Measurements from ENCODE around the gene ABHD17A.
"Not testable (repeated sequence)": the region's sequence is repeated elsewhere in the genome, so short reads cannot be mapped to it uniquely, and the experiment has no call there.

ABHD17A gene

GRCh38 chr19:1908364-1908678 lies 23.0 kb upstream of the ABHD17A start:
- DNase-seq = no peak

DNA sequence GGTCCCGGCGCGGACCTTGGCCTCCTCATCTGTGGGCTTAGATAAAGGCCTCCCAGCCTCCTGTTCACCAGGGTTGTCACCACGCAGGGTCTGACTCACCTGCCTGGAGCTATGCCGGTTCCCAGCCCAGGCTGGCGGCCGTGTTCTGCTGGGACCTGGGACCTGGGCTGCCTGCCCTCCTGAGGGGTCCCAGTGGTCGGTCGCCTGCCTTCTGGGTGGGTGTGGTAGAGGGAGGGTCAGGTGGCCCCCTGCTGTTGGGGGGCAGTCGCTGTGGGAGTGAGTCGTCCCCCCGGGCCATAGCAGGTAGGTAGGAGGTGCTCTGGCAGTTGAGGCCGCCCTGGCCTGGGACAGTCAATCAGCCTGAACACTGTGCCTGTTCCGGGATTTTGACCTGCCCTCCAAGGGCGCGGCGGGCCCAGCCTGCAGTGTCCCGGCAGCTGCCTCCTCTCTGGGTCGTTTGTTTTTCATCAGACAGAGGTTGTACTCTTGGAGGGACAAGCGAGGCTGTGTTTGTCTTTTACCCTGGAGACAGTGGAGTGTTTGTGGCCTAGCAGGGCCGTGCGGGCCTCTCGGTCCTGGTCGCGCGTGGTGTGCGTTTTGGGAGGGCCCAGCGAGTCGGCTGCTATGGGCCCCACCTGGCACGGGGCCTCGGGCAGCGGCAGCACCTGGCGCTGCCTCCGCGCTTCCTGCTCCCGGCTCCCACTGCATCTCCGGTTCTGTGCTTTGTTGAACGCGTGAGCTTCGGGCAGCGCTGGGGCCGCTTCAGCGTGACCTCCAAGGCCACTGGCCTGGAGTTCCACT lies 22.5 kb upstream of the ABHD17A start:
- DNase-seq = no peak

DNA sequence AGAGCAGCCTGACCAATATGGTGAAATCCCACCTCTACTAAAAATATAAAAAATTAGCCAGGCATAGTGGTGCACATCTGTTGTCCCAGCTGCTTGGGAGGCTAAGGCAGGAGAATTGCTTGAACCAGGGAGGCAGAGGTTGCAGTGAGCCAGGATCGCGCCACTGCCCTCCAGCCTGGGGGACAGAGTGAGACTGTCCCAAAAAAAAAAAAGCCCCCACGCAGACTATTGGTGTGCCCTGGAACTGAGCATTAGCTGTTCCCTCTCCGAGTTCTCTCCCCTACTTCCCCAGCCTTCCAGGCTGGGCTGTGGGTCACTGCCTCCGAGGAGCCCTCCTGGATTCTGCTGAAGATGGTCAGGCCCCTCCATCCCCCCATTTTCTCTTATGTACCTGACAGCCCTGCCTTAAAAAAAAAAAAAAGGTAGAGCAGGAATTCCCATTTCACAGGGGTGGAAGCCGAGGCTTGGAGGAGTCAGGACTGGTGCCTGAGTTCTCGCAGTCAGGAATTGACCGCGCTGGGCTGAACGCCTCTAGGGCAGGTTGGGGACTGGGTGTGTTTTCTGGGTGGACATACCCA lies 21.8 kb upstream of the ABHD17A start:
- DNase-seq = no peak

GRCh38 chr19:1905863-1906375 lies 20.6 kb upstream of the ABHD17A start:
- no peak for DNase-seq

- DNase-seq = peak; percentile 97
Observed at GRCh38 chr19:1905110-1905862, 20.0 kb upstream of the ABHD17A start, which contains the start of the genes ADAT3 and SCAMP4. TSS of gene ADAT3 (plus strand) at chr19:1905399. CDS start at chr19:1912048, 6,649 bp downstream. TSS of gene SCAMP4 (plus strand) at chr19:1905399. CDS start at chr19:1915020, 9,621 bp downstream.

DNA sequence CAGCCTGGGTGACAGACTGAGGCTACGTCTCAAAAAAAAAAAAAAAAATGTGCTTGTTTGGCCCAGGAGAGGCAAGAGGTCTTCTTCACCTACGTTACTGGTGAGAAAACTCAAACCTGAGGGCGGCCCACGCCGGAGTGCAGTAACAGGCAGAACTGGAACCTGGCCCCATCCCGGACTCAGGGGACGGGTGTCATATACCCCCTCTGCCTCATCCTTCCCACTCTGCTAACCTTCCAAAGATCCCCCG lies 19.5 kb upstream of the ABHD17A start:
- no peak for DNase-seq

GRCh38 chr19:1902923-1903322 lies 17.6 kb upstream of the ABHD17A start:
- no peak for DNase-seq

- DNase-seq = no peak
Observed at GRCh38 chr19:1901940-1902404, 16.7 kb upstream of the ABHD17A start.

DNA sequence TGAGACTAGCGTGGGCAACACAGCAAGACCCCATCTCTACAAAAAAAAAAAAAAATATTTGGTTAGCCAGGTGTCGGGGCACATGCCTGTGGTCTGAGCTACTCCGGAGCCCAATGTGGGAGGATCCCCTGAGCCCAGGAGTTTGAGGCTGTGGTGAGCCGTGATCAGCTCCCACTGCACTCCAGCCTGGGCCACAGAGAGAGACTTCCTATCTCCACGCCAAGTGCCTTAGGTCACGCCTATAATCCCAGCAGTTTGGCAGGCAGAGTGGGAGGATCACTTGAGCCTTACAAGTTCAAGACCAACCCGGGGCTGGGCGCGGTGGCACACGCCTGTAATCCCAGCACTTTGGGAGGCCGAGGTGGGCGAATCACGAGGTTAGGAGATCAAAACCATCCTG lies 11.2 kb upstream of the ABHD17A start:
- DNase-seq = no peak

- DNase-seq = no peak
Observed at GRCh38 chr19:1893791-1894190, 8.5 kb upstream of the ABHD17A start.

GRCh38 chr19:1889907-1890306 lies 4.6 kb upstream of the ABHD17A start:
- DNase-seq = no peak

DNA sequence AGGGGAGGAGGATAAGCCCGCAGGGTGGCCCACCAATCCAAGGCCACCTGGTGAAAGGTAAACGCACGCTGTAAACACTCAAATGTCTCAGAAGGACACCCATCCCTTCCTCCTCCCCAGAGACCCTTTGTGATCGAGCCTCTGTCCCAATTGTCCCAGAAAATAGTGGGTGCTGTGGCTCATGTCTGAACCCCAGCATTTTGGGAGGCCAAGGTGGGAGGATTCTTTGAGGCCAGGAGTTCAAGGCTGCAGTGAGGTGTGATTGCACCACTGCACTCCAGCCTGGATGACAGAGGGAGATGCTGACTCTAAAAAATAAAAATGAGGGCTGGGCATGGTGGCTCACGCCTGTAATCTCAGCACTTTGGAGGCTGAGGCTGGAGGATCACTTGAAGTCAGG lies 3.1 kb upstream of the ABHD17A start:
- DNase-seq = no peak

- DNase-seq = not testable (repeated sequence)
Observed at GRCh38 chr19:1886360-1886759, 1.1 kb upstream of the ABHD17A start.

GRCh38 chr19:1884719-1885334 lies 469 bp downstream of the ABHD17A start:
- no peak for DNase-seq

DNA sequence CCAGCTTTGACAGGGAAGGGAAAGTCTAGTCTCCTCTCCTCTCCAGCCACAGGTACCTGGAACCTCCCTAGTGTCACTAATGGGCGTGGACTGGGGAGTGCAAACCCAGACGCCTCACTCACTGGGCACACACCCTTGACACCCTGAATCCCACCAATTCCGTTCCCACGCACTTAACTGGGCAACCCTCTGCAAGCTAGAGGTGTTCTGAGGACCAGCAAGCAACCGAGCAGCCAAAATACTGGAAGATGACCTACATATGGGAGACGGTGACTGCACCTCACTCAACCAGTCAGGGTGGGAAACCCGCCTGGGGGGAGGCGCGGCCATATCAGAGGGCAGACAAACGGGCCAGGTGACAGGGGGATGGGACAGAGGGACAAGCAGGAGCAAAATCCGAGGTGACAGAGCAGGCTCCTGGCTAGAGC lies 991 bp downstream of the ABHD17A start:
- no peak for DNase-seq

DNA sequence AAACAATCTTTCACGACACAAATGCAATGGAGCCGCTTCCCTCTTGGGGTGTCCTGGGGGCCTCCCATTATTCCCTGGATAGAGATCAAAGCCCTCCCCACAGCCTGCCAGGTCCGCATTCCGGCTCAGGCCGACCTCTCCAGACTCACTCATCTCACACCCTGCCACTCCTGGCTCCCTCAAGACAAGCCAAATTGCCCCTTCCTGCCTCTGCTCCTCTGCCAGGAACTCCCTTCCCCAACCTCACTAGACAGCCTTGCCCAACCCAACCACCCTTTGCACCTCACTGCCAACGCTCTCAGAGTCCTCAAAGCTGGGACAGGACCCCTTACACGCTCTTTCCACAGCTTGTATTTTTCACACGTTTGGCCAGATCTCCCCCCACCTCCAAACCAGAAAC lies 1.5 kb downstream of the ABHD17A start:
- no peak for DNase-seq

GRCh38 chr19:1882786-1883692 lies 2.3 kb downstream of the ABHD17A start:
- DNase-seq = no peak

- peak; percentile 68 for DNase-seq
Observed at GRCh38 chr19:1882089-1882785, 3.1 kb downstream of the ABHD17A start.

GRCh38 chr19:1881393-1882088 lies 3.8 kb downstream of the ABHD17A start:
- DNase-seq = peak; percentile 54

DNA sequence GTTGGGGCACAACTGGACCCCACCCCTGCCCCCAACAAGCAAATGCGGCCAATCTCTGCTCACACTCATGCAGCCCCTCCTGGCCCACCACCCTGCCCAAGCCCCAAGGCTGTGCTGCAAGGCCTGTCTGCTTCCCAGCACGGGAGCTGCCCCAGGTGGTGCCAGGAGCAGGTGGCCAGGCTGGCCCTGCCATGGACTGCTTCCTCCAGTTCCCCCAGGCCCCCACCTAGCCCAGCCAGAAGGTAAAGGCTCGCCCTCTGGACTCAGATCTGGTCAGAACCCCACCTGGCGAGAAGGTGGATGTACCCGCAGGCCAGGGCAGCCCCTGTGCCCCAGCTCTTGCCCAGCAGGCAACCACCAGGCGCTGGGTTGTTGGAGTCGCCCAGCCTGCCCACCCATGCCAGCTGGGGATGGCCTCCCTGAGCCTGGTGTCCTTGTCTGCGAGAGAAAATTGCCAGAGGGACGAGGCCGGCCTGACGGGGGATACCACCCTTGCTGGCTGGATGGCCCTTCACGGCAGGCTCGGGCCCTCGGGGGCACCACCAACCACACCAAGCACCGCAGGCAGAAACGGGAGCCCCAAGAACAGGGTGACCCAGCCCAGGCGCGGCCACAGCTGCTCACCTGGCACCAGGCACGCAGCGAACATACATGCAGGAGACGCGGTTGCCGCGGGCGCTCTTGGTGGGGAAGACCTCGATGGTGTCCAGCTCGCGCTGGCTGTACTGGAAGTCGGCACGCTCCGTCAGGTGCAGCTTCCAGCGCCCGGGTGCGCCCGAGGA lies 4.5 kb downstream of the ABHD17A start:
- no peak for DNase-seq
